T-helper 2 cell (primary cell): ENCODE data around the gene THSD7A.

ENCODE experiments used
- DNase-seq, 5 experiments: peaks; one replicate each; pipeline versions ENCODE4 v3.0.0 to v3.0.0-alpha.2; 2012 to 2022

THSD7A gene

GRCh38 chr7:11699666-11700065 lies 132.3 kb downstream of the THSD7A start:
- DNase-seq = no peak

- no peak for DNase-seq
Observed at GRCh38 chr7:11698384-11698871, 133.6 kb downstream of the THSD7A start.

GRCh38 chr7:11690395-11690794 lies 141.6 kb downstream of the THSD7A start:
- no peak for DNase-seq

- DNase-seq = no peak
Observed at GRCh38 chr7:11689096-11689495, 142.9 kb downstream of the THSD7A start.

GRCh38 chr7:11681461-11681860 lies 150.5 kb downstream of the THSD7A start:
- DNase-seq = no peak

GRCh38 chr7:11675163-11675562 lies 156.8 kb downstream of the THSD7A start:
- DNase-seq = no peak

GRCh38 chr7:11668727-11669126 lies 163.3 kb downstream of the THSD7A start:
- DNase-seq = no peak

- DNase-seq = no peak
Observed at GRCh38 chr7:11667810-11668185, 164.2 kb downstream of the THSD7A start.

GRCh38 chr7:11667071-11667809 lies 164.8 kb downstream of the THSD7A start:
- no peak for DNase-seq

GRCh38 chr7:11665357-11665756 lies 166.6 kb downstream of the THSD7A start:
- no peak for DNase-seq

- DNase-seq = no peak
Observed at GRCh38 chr7:11655642-11656041, 176.4 kb downstream of the THSD7A start.

- DNase-seq = no peak
Observed at GRCh38 chr7:11655163-11655562, 176.8 kb downstream of the THSD7A start.

- no peak for DNase-seq
Observed at GRCh38 chr7:11650500-11650899, 181.5 kb downstream of the THSD7A start.

GRCh38 chr7:11650030-11650429 lies 182.0 kb downstream of the THSD7A start:
- DNase-seq = no peak

- no peak for DNase-seq
Observed at GRCh38 chr7:11648980-11649379, 183.0 kb downstream of the THSD7A start.

- DNase-seq = no peak
Observed at GRCh38 chr7:11648101-11648500, 183.9 kb downstream of the THSD7A start.

- DNase-seq = no peak
Observed at GRCh38 chr7:11642841-11643240, 189.2 kb downstream of the THSD7A start.

- no peak for DNase-seq
Observed at GRCh38 chr7:11642276-11642675, 189.7 kb downstream of the THSD7A start.

- DNase-seq = no peak
Observed at GRCh38 chr7:11638011-11638774, 193.8 kb downstream of the THSD7A start.

- no peak for DNase-seq
Observed at GRCh38 chr7:11636274-11636673, 195.7 kb downstream of the THSD7A start.

- no peak for DNase-seq
Observed at GRCh38 chr7:11633310-11633709, 198.7 kb downstream of the THSD7A start.

GRCh38 chr7:11630355-11630754 lies 201.6 kb downstream of the THSD7A start:
- no peak for DNase-seq

GRCh38 chr7:11625669-11626068 lies 206.3 kb downstream of the THSD7A start:
- no peak for DNase-seq

- DNase-seq = no peak
Observed at GRCh38 chr7:11623093-11623678, 208.8 kb downstream of the THSD7A start.
